GM18951 (cell line): ENCODE data around the gene SLC6A2.
"Not testable (repeated sequence)": the region's sequence is repeated elsewhere in the genome, so short reads cannot be mapped to it uniquely, and the experiment has no call there.

Experiments used
- POLR2A ChIP-seq: IDR thresholded peaks from 4 replicates; pipeline ENCODE4 v1.6.1; 2011; ENCODE audit warnings: mild to moderate bottlenecking; ENCODE audit not compliant: insufficient read length, insufficient read depth; ENCODE audit errors: extremely low read depth
- in situ Hi-C: fragments of 300-500 bp; cut with MboI; formaldehyde crosslinking; loops from one replicate; pipeline ENCODE4 v1.12.0; 2022; ENCODE audit warnings: low sequenced_read_pairs, mixed read lengths, inconsistent platforms; ENCODE audit not compliant: unreplicated experiment

Gene SLC6A2

DNA sequence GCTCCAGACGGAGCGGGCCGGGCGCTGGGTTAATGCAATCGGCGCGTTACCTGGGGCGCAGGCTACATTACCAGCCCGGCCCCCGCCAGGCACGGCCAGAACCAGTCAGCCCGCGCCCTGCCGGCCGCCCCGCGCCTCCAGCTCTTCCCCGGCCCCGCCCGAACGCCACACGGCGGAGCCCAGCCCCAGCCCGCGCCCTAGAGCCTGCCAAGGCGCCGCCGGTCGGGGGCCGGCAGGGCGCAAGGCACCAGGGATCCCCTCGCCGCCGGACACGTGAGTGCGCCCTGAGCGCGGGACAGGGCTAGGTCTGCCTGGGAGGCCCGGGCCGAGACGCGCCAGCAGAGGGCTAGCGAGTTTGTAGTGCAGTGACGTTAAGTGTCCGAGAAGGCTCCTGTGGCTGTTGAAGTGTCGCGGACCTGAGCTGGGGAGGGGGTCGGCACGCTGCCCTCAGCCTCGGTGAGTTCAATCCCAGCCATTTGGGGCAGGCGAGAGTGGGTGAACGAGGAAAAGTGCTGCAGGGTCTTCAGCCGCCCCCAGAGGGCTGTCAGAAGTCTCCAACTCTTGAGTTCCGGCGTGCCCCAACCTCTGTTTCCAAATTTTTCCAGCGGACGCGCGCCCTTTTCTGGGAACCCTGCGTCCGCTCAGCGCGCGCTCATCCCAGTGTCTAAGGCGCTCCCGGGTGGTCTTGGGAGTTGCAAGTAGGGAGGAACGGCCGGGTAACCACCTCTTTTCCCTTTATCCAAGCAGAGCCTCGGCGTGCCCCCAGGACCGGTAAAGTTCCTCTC is at the start of gene SLC6A2:
Gene SLC6A2, plus strand, starts transcription at position 92 of the 785 bp plus-strand sequence. CDS start 707 bp downstream, outside the sequence.
- TF ChIP-seq POLR2A = no peak
- in situ Hi-C loops = no loop called here

- TF ChIP-seq POLR2A = no peak
- in situ Hi-C loops = no loop called here
These were observed 42.0 kb upstream of the SLC6A2 start for GRCh38 chr16:55613613-55614335.

DNA sequence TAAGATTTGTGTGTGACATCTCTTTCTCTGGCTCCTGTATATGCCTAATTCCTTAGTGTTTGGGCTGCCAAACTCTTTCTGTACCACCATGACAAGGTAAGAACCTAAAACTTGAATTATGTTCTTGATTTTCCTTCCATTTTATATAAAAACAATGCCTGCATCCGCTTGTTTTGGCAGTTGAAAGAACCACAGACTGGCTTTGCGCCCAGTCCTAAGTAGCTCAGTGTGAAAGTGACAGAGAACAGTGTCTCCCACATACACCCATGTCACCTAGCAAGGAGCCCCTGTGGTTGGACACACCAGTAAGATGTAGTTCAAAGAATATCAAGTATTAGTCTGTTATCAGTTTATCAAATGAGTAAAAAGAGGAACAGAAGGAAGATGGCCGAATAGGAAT is 40.7 kb upstream of the SLC6A2 start:
- TF ChIP-seq POLR2A = no peak
- in situ Hi-C loops = no loop called here

- in situ Hi-C loops = not testable (repeated sequence)
These were observed 40.1 kb upstream of the SLC6A2 start for GRCh38 chr16:55615670-55616069.

DNA sequence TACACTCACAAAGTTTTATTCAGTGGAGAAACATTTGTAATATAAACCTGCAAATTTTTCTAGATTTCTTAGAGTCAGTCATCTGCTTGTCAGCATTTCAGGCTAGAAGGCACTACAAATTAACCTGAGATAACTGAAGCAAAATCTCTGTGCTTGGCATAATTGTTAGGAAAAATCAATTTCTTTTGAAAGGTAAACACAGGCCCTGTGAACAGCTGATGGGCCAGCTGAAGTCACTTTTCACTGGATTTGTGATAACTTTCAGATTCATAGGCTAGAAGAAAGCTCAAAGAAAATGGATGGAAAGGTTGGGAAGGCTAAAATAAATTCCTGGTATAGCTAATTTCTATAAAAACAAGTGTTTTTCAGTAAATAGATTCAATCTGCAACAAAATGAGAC is 34.0 kb upstream of the SLC6A2 start:
- TF ChIP-seq POLR2A = no peak
- in situ Hi-C loops = no loop called here

GRCh38 chr16:55622272-55622671 is 33.5 kb upstream of the SLC6A2 start:
- no peak for TF ChIP-seq POLR2A
- in situ Hi-C loops = no loop called here

DNA sequence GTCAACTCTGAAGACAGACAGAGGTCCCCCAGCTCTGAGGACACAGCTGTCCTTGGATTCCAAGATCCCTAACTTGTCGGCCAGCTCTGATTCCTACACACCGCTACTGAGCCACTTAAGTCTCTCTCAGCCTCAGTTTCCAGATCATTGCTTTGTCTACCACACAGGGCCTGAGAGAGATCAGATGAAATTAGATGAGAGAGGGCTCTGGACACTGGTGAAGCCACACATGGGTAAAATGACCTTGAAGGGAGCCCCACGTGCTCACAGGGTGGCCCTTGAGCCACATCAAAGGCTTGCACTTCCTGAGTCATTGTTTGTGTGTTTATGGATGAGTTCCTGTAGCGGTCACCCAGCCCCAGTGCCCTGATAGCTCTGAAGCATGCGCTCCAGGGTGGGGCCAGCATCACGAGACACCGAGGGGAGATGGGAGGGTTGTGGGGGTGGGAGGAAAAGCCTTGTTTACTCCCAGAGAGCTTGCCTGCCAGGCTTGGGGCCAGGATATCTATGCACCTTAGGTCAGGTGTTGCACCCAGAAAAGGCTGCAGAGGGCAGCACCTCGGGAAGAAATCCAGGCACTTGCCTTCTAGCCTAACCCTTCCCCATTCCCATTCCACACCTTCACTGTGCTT is 32.7 kb upstream of the SLC6A2 start:
- TF ChIP-seq POLR2A = no peak
- in situ Hi-C loops = no loop called here

DNA sequence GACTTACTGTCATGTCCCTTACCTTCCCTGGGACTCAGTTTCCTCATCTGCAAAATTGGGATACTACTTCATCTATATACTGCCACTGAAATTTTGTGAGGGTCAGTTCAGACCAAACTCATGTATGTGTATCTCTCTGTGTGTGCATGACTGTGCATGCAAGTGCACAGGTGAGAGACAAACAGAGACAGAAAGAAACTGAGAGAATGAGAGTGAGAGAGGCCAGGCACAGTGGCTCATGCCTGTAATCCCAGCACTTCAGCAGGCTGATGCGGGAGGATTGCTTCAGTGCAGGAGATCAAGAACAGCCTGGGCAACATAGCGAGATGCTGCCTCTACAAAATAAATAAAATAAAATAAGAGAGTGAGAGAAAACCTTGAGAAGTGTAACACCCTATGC is 32.1 kb upstream of the SLC6A2 start:
- in situ Hi-C loops = no loop called here
- no peak for TF ChIP-seq POLR2A

DNA sequence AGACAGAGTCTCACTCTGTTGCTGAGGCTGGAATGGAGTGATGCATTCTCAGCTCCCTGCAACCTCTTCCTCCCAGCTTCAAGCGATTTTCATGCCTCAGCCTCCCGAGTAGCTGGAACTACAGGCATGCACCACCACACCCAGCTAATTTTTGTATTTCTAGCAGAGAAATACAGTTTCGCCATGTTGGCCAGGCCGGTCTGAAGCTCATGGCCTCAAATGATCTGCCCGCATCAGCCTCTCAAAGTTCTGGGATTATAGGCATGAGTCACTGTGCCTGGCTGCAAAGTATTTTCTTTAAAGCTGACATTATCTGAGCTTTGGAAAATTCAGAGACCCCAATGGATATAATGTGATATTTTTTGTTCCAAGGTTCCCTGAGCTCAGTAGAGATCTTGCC is 31.1 kb upstream of the SLC6A2 start:
- in situ Hi-C loops = no loop called here
- no peak for TF ChIP-seq POLR2A

DNA sequence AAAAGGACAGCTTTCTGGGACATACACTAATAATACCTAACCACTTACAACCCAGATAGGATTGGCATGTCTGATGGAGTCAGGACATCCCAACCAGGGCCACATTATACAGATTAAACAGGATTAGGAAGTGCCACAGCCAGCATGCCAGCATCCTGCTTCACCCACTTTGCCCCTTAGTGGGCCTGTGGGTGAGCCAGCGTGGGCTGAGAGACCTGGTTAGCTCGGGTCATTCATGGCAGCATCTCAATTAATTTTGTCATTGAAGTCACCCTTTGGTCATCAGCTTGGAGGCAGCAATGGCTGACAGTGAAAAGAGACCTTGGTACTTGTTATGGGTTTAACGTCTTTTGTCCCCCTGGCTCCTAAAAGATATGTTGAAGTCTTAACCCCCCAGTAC is 29.9 kb upstream of the SLC6A2 start:
- in situ Hi-C loops = no loop called here
- TF ChIP-seq POLR2A = no peak

- in situ Hi-C loops = no loop called here
- TF ChIP-seq POLR2A = no peak
These were observed 27.4 kb upstream of the SLC6A2 start for GRCh38 chr16:55628306-55628968.

GRCh38 chr16:55630774-55631173 is 25.0 kb upstream of the SLC6A2 start:
- in situ Hi-C loops = no loop called here
- no peak for TF ChIP-seq POLR2A

DNA sequence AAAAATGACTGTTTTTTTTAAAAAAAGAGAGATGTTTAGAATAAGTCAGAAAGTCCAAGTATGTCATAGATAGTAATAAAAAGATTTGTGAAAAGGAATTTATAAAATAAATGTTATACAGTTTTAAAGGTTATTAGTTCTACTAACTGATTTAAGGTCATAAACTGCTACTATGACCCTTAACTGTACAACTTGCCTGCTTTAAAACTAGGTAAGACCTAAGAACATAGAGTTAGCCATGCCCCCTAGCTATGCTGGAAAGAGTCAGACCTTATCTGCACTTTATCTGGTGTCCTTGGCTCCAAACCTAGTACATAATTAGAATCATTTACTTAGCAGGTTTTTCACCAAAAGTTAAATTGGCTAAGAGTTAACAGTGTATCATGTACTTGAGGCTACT is 23.5 kb upstream of the SLC6A2 start:
- no peak for TF ChIP-seq POLR2A
- in situ Hi-C loops = no loop called here
